GM10266 (cell line): Measurements from ENCODE around the gene VAC14.

ENCODE experiments used
- DNase-seq: peaks from one replicate; pipeline ENCODE4 v3.0.0; 2012; ENCODE audit errors: extremely low spot score
- CTCF ChIP-seq: IDR thresholded peaks from 2 replicates; pipeline ENCODE4 v1.5.1; 2012; ENCODE audit warnings: mild to moderate bottlenecking, low read depth; ENCODE audit not compliant: control insufficient read depth, insufficient read depth; ENCODE audit errors: missing control alignments

Gene VAC14

GRCh38 chr16:70782237-70782636, 18.7 kb downstream of the VAC14 start:
- TF ChIP-seq CTCF, result no peak
- no peak for DNase-seq

GRCh38 chr16:70781800-70782199, 19.2 kb downstream of the VAC14 start:
- DNase-seq, result no peak
- TF ChIP-seq CTCF, result no peak

GRCh38 chr16:70780546-70780945, 20.4 kb downstream of the VAC14 start:
- no peak for DNase-seq
- TF ChIP-seq CTCF, result no peak

- DNase-seq, result no peak
- no peak for TF ChIP-seq CTCF
Measured at GRCh38 chr16:70779361-70779760, 21.6 kb downstream of the VAC14 start.

GRCh38 chr16:70778901-70779309, 22.1 kb downstream of the VAC14 start:
- TF ChIP-seq CTCF, result no peak
- DNase-seq, result no peak

GRCh38 chr16:70777973-70778406, 23.0 kb downstream of the VAC14 start:
- DNase-seq, result no peak
- no peak for TF ChIP-seq CTCF

- DNase-seq, result no peak
Measured at GRCh38 chr16:70777496-70777895, 23.5 kb downstream of the VAC14 start.

More at GRCh38 chr16:70777496-70777895, 23.5 kb downstream of the VAC14 start:
- TF ChIP-seq CTCF, result no peak
